GM19351 (cell line): Measurements from ENCODE around the gene NKD1.
"Not testable (repeated sequence)": the region's sequence is repeated elsewhere in the genome, so short reads cannot be mapped to it uniquely, and the experiment has no call there.

ENCODE experiments used
- ATAC-seq: cut with Tn5 transposase; IDR thresholded peaks from one replicate; pipeline ENCODE4 v1.9.1; 2021; ENCODE audit warnings: mild to moderate bottlenecking, moderate library complexity; ENCODE audit not compliant: unreplicated experiment

NKD1 gene

GRCh38 chr16:50536258-50536645 is 11.9 kb upstream of the NKD1 start:
- not testable (repeated sequence) for ATAC-seq

GRCh38 chr16:50537533-50538290 is 10.5 kb upstream of the NKD1 start:
- ATAC-seq, result no peak

GRCh38 chr16:50538411-50539052 is 9.7 kb upstream of the NKD1 start:
- no peak for ATAC-seq

GRCh38 chr16:50539053-50539695 is 9.0 kb upstream of the NKD1 start:
- no peak for ATAC-seq

GRCh38 chr16:50539822-50540710 is 8.1 kb upstream of the NKD1 start:
- no peak for ATAC-seq

GRCh38 chr16:50540711-50541007 is 7.5 kb upstream of the NKD1 start:
- ATAC-seq, result no peak

- ATAC-seq, result no peak
Measured at GRCh38 chr16:50542703-50543102, 5.5 kb upstream of the NKD1 start.

- ATAC-seq, result no peak
Measured at GRCh38 chr16:50546125-50546524, 2.1 kb upstream of the NKD1 start.

GRCh38 chr16:50547340-50548124 is 664 bp upstream of the NKD1 start:
- ATAC-seq, result peak; percentile 36

GRCh38 chr16:50548909-50549560 is 839 bp downstream of the NKD1 start:
- ATAC-seq, result no peak

- no peak for ATAC-seq
Measured at GRCh38 chr16:50549561-50549915, 1.3 kb downstream of the NKD1 start.

- ATAC-seq, result no peak
Measured at GRCh38 chr16:50550035-50550434, 1.8 kb downstream of the NKD1 start.

GRCh38 chr16:50550866-50551641 is 2.9 kb downstream of the NKD1 start:
- ATAC-seq, result no peak

GRCh38 chr16:50552476-50553101 is 4.4 kb downstream of the NKD1 start:
- no peak for ATAC-seq

- no peak for ATAC-seq
Measured at GRCh38 chr16:50553182-50553710, 5.0 kb downstream of the NKD1 start.

GRCh38 chr16:50553731-50554360 is 5.7 kb downstream of the NKD1 start:
- no peak for ATAC-seq

- no peak for ATAC-seq
Measured at GRCh38 chr16:50555269-50555875, 7.2 kb downstream of the NKD1 start.
